ENCODE results near the gene TSPAN5. TPM values are rescaled to one million over a fixed set of nuclear protein-coding genes. Genes with fewer than 3 reads are reported as not detected.

Gene TSPAN5
- total and polyA plus RNA-seq, 2 of the 4 experiments (the other 2 are of a cell fraction) = 64.8 to 79.6 TPM

GRCh38 chr4:98540803-98541202, 117.6 kb downstream of the TSPAN5 start:
- Histone ChIP-seq H3K9me3 (ENCODE audit: control insufficient read depth, insufficient read depth, low read length) (no peaks in the 10 kb centered on the region), H2BK5ac (ENCODE audit: low read depth, low read length, poor library complexity, severe bottlenecking) (no peak overlapping the region), H3K9me1 (ENCODE audit: insufficient read depth, low read length) (peaks cover 15% of the 10 kb centered on the region), H3K4ac (ENCODE audit: low read depth, low read length) (no peak overlapping the region), H2AFZ (replicated peaks; ENCODE audit: low read length, poor library complexity) (no peak overlapping the region), H2BK20ac (ENCODE audit: low read depth, low read length) (no peak overlapping the region), H3K27me3 (ENCODE audit: control insufficient read depth, insufficient read depth, low read length) (no peaks in the 10 kb centered on the region), H3K18ac (ENCODE audit: low read depth, low read length) (no peak overlapping the region), H2BK120ac (ENCODE audit: low read depth, low read length) (no peak overlapping the region), H3K36me3 (ENCODE audit: control insufficient read depth, insufficient read depth, low read length) (no peaks in the 10 kb centered on the region; the same call in none of the 2 replicates), H4K91ac (ENCODE audit: insufficient read depth, low read depth, low read length) (no peak overlapping the region), H3K23ac (ENCODE audit: low read depth, low read length) (no peak overlapping the region), H3K4me3 (ENCODE audit: insufficient read depth, low read depth, low read length) (no peak overlapping the region), H3K56ac (ENCODE audit: extremely low read depth, insufficient read depth, low read length) (no peak overlapping the region), H3K4me1 (ENCODE audit: control insufficient read depth, insufficient read depth, low read length) (peaks cover 4% of the 10 kb centered on the region; the same call in 1 of the 2 replicates), H3K14ac (replicated peaks; ENCODE audit: low read depth, low read length) (no peak overlapping the region), H3K4me2 (ENCODE audit: low read depth, low read length) (no peak overlapping the region), H2BK15ac (ENCODE audit: low read depth, low read length) (no peak overlapping the region), H4K8ac (ENCODE audit: low read depth in 2 of 2, low read length in 2 of 2) (no peak overlapping the region), H4K5ac (ENCODE audit: low read depth, low read length) (no peak overlapping the region), H3K27ac (ENCODE audit: insufficient read depth, low read length) (no peak overlapping the region), H2AK9ac (replicated peaks; ENCODE audit: low read depth, low read length, poor library complexity) (no peak overlapping the region), H4K20me1 (ENCODE audit: insufficient read depth, low read length) (peaks cover 8% of the 10 kb centered on the region; the same call in 1 of the 2 replicates), H3K79me1 (ENCODE audit: low read depth in 1 of 2, low read length in 2 of 2) (peaks cover 37 to 64% of the 10 kb centered on the region in 2 experiments), H2AK5ac (ENCODE audit: low read depth, low read length) (no peak overlapping the region), H3K9ac (ENCODE audit: low read depth, low read length) (no peak overlapping the region)
- in situ Hi-C loops (cut with MboI; ENCODE audit: low sequenced_read_pairs) (no loop called here), intact Hi-C loops (cut with micrococcal nuclease) (no loop called here), dilution Hi-C loops (cut with HindIII; ENCODE audit: low sequenced_read_pairs, unreplicated experiment) (no loop called here)
- no peak for TF ChIP-seq ELK1 (IDR thresholded peaks at IDR 0.05; ENCODE audit: borderline replicate concordance, low read depth, low read length)
- 73% methylated on average over 2 of the region's 4 CpGs; no CpG with 5 or more reads in 1 of the 2 experiments for WGBS, 2 experiments (ENCODE audit: extremely low coverage in 2 of 2, insufficient read length in 1 of 2)
- CTCF ChIA-PET = interaction anchor here (1.4 kb wide), 1 partner anchor 25 kb away, joined by 3 read pairs; no protein-coding TSS in a partner anchor
- ATAC-seq (ENCODE audit: low read depth) (no peak), DNase-seq (no peak)
- POLR2A ChIA-PET (ENCODE audit: unreplicated experiment) = no interaction called here
- no TSS peak for BruUV-seq (replicated peaks)

All from IMR-90 (cell line).